ENCODE data around the gene SMARCA4.
A peak's percentile ranks its signal among the peaks of the same experiment; 100 is the strongest.
"Not testable (repeated sequence)": the region's sequence is repeated elsewhere in the genome, so short reads cannot be mapped to it uniquely, and the experiment has no call there.

The SMARCA4 gene

GRCh38 chr19:11078893-11079292 lies 118.1 kb downstream of the SMARCA4 start:
- DNase-seq, result no peak

DNA sequence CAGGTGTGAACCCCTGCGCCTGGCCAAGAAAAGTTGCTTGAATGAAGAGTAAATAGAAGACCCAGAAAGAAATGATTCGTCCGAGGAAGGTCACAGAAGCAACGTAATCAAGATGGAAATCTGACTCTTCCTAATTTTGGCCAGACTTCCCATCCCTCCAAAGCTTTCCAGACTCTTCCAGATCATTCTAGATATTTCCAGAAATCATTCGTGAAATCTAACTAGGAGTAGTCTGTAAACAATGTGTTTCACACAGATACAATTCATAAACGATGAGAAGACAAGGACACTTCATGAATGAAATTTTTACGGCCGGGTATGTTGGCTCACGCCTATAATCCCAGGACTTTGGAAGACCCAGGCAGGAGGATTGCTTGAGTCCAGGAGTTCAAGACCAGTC lies 119.2 kb downstream of the SMARCA4 start:
- no peak for DNase-seq

DNA sequence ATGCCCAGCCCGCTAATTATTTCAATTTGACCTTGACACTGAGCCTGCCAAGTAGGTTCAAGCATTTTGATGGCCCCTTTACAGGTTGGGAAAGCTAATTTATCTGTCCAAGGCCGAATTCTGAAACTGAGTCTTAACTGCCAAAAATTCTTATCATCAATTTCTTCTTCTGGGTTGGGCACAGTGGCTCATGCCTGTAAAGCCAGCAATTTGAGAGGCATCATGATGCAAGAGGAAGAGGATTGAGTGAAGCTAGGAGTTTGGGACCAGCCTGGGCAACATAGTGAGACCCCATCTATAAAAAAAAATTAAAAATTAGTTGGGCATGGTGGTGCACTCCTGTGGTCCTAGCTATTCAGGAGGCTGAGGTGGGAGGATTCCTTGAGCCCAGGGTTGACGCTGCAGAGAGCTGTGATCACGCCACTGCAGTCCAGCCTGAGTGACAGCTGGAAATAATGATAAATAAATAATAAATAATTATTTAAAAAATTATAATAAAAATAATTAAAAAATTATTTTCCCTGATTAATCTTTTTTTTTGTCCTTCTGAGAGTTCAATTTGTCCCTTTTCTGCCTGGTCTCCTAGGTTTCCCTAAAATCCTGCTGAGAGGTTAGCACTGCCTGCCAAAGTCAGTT lies 127.2 kb downstream of the SMARCA4 start:
- DNase-seq, result no peak

DNA sequence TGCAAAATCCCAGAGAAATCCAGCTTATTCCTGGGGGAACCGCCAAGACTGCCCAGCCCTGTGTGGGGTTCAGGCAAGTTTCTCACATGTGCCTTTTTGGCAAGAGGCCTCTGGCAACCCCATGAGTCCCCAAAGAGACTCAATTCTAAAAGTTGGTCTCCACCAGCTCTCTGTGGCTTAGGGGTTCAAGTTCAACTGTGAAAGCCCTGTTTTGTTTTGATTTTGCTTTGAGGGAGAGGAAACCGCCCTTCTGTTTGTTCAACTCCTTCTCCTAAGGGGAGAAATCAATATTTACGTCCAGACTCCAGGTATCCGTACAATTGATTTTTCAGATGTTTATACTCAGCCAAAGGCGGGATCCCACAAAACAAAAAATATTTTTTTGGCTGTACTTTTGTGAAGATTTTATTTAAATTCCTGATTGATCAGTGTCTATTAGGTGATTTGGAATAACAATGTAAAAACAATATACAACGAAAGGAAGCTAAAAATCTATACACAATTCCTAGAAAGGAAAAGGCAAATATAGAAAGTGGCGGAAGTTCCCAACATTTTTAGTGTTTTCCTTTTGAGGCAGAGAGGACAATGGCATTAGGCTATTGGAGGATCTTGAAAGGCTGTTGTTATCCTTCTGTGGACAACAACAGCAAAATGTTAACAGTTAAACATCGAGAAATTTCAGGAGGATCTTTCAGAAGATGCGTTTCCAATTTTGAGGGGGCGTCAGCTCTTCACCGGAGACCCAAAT lies 127.8 kb downstream of the SMARCA4 start:
- DNase-seq, result no peak

DNA sequence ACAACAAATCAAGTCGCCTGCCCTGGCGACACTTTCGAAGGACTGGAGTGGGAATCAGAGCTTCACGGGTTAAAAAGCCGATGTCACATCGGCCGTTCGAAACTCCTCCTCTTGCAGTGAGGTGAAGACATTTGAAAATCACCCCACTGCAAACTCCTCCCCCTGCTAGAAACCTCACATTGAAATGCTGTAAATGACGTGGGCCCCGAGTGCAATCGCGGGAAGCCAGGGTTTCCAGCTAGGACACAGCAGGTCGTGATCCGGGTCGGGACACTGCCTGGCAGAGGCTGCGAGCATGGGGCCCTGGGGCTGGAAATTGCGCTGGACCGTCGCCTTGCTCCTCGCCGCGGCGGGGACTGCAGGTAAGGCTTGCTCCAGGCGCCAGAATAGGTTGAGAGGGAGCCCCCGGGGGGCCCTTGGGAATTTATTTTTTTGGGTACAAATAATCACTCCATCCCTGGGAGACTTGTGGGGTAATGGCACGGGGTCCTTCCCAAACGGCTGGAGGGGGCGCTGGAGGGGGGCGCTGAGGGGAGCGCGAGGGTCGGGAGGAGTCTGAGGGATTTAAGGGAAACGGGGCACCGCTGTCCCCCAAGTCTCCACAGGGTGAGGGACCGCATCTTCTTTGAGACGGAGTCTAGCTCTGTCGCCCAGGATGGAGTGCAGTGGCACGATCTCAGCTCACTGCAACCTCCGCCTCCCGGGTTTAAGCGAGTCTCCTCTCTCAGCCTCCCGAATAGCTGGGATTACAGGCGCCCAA lies 128.6 kb downstream of the SMARCA4 start, which contains the start of gene LDLR:
Gene LDLR, plus strand, starts transcription at position 210 of the 760 bp plus-strand sequence. Its CDS starts 86 bp downstream, at position 296.
- peak; percentile 97 for DNase-seq

DNA sequence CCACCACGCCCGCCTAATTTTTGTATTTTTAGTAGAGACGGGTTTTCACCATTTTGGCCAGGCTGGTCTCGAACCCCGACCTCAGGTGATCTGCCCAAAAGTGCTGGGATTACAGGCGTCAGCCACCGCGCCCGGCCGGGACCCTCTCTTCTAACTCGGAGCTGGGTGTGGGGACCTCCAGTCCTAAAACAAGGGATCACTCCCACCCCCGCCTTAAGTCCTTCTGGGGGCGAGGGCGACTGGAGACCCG lies 129.1 kb downstream of the SMARCA4 start:
- not testable (repeated sequence) for DNase-seq

GRCh38 chr19:11090264-11090996 lies 129.6 kb downstream of the SMARCA4 start:
- peak; percentile 99 for DNase-seq

GRCh38 chr19:11090997-11091702 lies 130.3 kb downstream of the SMARCA4 start:
- DNase-seq, result no peak

GRCh38 chr19:11091703-11092153 lies 130.9 kb downstream of the SMARCA4 start:
- DNase-seq, result peak; percentile 97

- DNase-seq, result no peak
Measured at GRCh38 chr19:11092181-11092538, 131.3 kb downstream of the SMARCA4 start.

- no peak for DNase-seq
Measured at GRCh38 chr19:11093689-11094238, 132.9 kb downstream of the SMARCA4 start.

GRCh38 chr19:11094520-11094894 lies 133.7 kb downstream of the SMARCA4 start:
- no peak for DNase-seq

GRCh38 chr19:11096210-11096841 lies 135.5 kb downstream of the SMARCA4 start:
- no peak for DNase-seq

GRCh38 chr19:11097367-11097766 lies 136.5 kb downstream of the SMARCA4 start:
- not testable (repeated sequence) for DNase-seq

GRCh38 chr19:11098327-11098726 lies 137.5 kb downstream of the SMARCA4 start:
- no peak for DNase-seq

GRCh38 chr19:11098861-11099260 lies 138.0 kb downstream of the SMARCA4 start:
- DNase-seq, result no peak

DNA sequence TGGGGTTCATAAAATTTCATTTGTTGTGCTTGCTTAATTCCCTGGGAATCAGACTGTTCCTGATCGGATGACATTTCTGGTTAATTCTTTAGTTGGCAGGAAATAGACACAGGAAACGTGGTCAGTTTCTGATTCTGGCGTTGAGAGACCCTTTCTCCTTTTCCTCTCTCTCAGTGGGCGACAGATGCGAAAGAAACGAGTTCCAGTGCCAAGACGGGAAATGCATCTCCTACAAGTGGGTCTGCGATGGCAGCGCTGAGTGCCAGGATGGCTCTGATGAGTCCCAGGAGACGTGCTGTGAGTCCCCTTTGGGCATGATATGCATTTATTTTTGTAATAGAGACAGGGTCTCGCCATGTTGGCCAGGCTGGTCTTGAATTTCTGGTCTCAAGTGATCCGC lies 139.2 kb downstream of the SMARCA4 start:
- DNase-seq, result no peak

DNA sequence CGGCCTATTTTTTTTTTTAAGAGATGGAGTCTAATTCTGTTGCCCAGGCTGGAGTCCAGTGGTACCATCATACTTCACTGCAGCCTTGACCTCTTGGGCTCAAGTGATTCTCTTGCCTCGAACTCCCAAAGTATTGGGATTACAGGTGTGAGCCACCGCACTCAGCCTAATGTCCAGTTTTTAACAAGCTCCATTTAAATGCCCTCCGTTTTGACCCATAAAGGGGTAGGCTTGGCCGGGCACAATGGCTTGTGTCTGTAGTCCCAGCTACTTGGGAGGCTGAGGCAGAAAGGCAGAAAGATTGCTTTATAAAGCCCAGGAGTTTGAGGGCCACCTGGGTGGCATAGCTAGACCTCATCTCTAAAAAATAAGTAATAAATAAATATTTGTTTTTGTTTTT lies 140.2 kb downstream of the SMARCA4 start:
- no peak for DNase-seq

DNA sequence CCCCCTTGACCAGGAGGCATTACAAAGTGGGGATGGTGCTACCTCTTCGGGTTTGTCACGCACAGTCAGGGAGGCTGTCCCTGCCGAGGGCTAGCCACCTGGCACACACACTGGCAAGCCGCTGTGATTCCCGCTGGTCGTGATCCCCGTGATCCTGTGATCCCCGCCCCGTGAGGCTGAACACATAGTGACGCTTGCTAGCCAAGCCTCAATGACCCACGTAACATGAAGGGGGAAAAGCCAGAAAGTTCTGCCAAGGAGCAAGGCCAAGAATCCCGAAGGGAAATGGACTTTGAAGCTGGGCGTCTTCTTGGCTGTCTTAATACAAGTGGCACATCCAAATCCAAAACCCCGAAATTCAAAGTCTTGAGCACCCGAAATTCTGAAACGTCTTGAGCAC lies 142.1 kb downstream of the SMARCA4 start:
- no peak for DNase-seq

DNA sequence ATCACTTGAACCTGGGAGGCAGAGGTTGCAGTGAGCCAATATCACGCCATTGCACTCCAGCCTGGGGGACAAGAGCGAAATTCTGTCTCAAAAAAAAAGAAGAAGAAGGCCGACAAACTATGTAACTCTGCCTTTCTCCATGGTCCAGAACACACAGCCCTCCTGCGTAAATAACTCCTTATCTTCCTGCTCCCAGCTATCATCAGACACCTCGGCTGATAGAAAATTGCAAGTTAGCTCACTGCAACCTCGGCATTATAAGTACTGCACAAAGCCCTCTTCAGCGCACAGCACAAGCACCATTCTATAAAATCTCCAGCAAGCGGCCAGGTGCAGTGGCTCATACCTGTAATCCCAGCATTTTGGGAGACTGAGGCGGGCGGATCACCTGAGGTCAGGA lies 142.8 kb downstream of the SMARCA4 start:
- not testable (repeated sequence) for DNase-seq

GRCh38 chr19:11105014-11105636 lies 144.3 kb downstream of the SMARCA4 start:
- DNase-seq, result peak; percentile 64

All from islet precursor cell (in vitro differentiated cells).